H7 (cell line): Measurements from ENCODE around the gene HSD17B12. TPM values are rescaled to one million over a fixed set of nuclear protein-coding genes. Genes with fewer than 3 reads are reported as not detected.

ENCODE experiments used
- DNase-seq: peaks from one replicate; pipeline ENCODE4 v3.0.0; 2012
- H3K27me3 ChIP-seq: 2 replicates; pipeline ENCODE4 v1.6.0; 2011; ENCODE audit warnings: mild to moderate bottlenecking, low read length; ENCODE audit not compliant: control insufficient read depth, insufficient read depth
- H3K36me3 ChIP-seq: replicated peaks from 2 replicates; pipeline ENCODE4 v1.5.1; 2011; ENCODE audit warnings: low read length; ENCODE audit not compliant: control insufficient read depth, insufficient read depth
- H3K4me3 ChIP-seq: 2 replicates; pipeline ENCODE4 v1.5.1; 2011; ENCODE audit warnings: low read depth, mild to moderate bottlenecking, control low read depth, low read length, moderate library complexity; ENCODE audit not compliant: insufficient read depth
- total RNA-seq: library from RNA; depleted of rRNA; stranded (reverse); fragments of >200 nt; shearing (Covaris generic); gene quantifications from 2 replicates; pipeline ENCODE4 v1.2.3, GENCODE V29; 2014; rRNA removed

HSD17B12 gene
- total RNA-seq, 1 experiment from 2014 or later, result 72.1 TPM

DNA sequence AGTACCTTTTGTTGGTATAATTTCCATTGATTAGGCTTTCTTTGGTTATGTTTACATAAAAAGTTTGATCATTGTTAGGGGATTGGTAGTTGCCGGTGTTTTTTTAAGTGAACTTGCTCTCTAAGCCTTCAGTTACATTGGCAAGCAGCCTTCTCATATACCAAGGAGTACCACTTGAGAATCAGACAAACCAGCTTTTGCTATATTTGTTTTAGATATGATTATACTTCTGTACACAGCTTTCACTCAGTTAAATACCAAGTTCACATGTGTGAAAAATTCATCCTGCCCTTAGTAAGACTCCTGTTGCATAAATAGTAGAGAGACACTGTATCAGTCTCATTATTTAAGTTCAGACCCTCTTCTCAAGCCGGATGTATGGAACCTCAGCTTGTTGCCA lies 222.5 kb downstream of the HSD17B12 start:
- Histone ChIP-seq H3K36me3 (no peaks in the 10 kb centered on the region; the same call in none of the 2 replicates), H3K4me3 (no peak overlapping the region), H3K27me3 (no peaks in the 10 kb centered on the region)
- no peak for DNase-seq

DNA sequence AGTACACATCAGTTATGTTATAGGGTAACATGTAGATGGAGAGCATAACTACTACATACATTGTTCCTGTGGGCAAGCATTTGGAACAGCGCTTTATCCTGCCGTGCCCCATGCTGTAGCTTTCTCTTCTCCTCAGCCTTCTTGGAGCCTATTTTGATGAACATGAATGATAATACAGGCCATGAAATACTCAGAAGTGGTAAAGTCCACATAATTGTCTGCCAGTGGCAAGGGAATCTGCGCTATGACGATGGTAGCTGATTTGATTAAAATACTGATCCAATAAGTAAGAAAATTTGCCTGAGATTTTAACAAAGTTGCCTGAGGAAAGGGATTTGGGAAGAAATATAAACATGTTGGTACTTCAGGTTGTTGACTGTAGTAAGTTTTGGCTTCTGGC lies 223.4 kb downstream of the HSD17B12 start:
- DNase-seq, result no peak
- H3K27me3 ChIP-seq, result no peaks in the 10 kb centered on the region

DNA sequence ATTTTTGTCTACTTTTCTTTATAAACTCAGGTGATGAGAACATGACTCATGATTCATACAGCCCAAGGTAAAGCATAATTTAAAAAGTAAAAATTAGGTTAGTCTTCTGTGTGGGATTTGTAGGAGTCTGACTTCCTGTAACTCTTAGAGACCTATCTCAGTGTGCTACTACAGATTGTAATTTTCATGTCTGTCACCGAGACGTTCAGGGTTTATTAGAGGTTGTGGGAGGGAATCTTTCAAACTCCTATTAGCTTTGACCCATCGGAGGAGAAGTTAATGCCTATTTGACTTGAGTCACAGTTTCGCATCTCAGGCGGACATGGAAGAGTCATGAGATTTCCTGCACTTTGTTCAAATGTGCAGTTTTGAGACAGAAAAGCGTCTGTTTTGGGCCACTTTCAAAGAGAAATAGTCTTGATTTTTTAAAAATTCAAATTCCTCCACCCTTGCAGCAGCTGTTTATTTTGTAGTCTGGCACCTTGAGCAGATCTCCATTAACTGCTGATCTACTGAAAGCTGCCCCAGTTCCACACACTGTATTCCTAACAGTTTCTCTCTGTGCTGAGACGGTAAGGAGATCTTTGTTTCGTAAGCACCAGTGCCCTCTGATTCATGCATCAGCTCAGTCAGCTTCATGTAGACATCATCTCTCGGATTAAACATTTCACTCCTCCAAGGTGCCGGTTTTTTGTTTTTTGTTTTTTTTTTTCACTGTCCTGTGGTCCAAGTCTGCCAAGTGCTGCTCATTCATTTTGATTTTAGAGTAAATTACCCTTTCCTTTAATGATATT lies 224.4 kb downstream of the HSD17B12 start:
- H3K4me3 ChIP-seq, result no peak overlapping the region
- DNase-seq, result no peak

More for the DNA sequence above, 223.4 kb downstream of the HSD17B12 start:
- no peak overlapping the region for H3K4me3 ChIP-seq
- no peaks in the 10 kb centered on the region; the same call in 1 of the 2 replicates for H3K36me3 ChIP-seq

DNA sequence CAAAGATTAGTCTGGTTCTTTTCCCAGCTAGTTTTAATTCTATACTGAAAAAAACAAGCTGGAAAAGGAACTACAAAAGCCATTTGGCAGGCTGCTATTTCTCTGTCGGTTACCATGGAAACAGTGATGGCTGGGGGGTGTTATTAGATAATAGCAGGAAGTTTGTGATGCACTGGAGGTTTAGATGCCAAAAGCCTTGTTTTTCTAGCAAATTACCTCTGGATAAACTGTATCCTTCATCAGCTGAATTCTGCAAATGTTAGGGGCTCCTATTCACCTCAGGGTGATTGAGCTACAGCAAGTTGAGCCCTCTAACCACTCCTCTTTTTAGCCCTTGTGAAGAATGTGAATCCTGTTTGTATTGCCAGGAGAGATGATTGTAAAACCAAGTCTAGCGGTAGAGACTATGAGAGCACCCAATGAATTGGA lies 225.3 kb downstream of the HSD17B12 start:
- DNase-seq, result no peak
- Histone ChIP-seq H3K36me3 (no peaks in the 10 kb centered on the region; the same call in 1 of the 2 replicates), H3K4me3 (no peak overlapping the region), H3K27me3 (no peaks in the 10 kb centered on the region)

More for the DNA sequence above, 224.4 kb downstream of the HSD17B12 start:
- Histone ChIP-seq H3K27me3 (no peaks in the 10 kb centered on the region), H3K36me3 (no peaks in the 10 kb centered on the region; the same call in 1 of the 2 replicates)

Other genes starting within 250 kb of the HSD17B12 start
- 15.7 and 16.3 TPM in 2 replicates for gene ALKBH3, start 200.1 kb downstream of the HSD17B12 start, total RNA-seq